Stimulated activated CD8-positive, alpha-beta memory T cell treated with anti-CD3 and anti-CD28 coated beads, Interleukin-12 subunit alpha, Interleukin-12 subunit beta, amount 100 ng/mL, for 24 hours (primary cell): Measurements from ENCODE around the gene CHRNA7.
"Not testable (repeated sequence)": the region's sequence is repeated elsewhere in the genome, so short reads cannot be mapped to it uniquely, and the experiment has no call there.

Source experiments
- DNase-seq: peaks from one replicate; pipeline ENCODE4 v3.0.0-alpha.2; 2020; ENCODE audit errors: extremely low read depth

The CHRNA7 gene

GRCh38 chr15:32180579-32180978, 150.3 kb downstream of the CHRNA7 start:
- not testable (repeated sequence) for DNase-seq

GRCh38 chr15:32193780-32194179, 163.5 kb downstream of the CHRNA7 start:
- not testable (repeated sequence) for DNase-seq

GRCh38 chr15:32196206-32196605, 165.9 kb downstream of the CHRNA7 start:
- not testable (repeated sequence) for DNase-seq

GRCh38 chr15:32198938-32199337, 168.6 kb downstream of the CHRNA7 start:
- DNase-seq = not testable (repeated sequence)

- DNase-seq = not testable (repeated sequence)
Observed at GRCh38 chr15:32209081-32209480, 178.8 kb downstream of the CHRNA7 start.

GRCh38 chr15:32218666-32219065, 188.4 kb downstream of the CHRNA7 start:
- no peak for DNase-seq
